ENCODE data around the gene TEDDM1.

DNA sequence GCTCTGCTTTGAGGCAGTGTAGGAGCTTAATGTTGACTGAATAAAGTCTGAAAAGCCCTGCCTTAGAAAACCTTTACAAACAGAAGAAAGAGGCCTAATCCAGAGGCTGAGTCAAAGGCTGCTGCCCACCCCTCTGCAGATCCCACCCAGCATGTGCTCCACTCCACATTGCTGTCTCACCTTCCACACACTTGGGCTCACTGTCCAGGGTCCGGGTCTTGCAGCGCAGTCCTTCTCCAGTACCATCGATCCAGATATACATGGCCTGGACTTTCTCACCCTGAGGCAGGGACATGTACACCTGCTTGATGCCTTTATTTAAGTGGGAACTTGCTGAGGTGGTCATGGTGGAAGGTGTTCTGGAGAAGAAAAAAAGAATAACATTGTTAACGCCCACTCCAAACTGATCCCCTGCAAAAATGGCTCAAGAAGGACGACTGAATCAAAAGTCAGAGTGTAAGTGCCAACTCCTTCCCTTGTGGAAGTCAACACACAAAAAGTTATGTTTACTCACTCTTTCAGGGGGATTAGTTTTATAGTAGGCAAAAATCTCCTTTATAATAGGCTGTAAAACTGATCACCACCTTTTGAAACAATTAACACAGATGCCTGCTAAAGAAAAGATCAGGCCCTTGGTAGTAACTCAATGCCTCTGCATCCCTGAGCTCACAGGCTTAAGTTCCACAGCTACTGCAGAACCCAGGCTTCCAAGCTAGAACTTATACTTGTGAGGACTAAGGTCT lies 11.9 kb downstream of the TEDDM1 start:
- TF ChIP-seq POLR2AphosphoS5 (IDR thresholded peaks at IDR 0.05; ENCODE audit: insufficient read depth in 1 of 2, low read depth in 1 of 2) (no peak), POLR2A (IDR thresholded peaks at IDR 0.05) (no peak)
- TF ChIP-seq, protein P1, sequence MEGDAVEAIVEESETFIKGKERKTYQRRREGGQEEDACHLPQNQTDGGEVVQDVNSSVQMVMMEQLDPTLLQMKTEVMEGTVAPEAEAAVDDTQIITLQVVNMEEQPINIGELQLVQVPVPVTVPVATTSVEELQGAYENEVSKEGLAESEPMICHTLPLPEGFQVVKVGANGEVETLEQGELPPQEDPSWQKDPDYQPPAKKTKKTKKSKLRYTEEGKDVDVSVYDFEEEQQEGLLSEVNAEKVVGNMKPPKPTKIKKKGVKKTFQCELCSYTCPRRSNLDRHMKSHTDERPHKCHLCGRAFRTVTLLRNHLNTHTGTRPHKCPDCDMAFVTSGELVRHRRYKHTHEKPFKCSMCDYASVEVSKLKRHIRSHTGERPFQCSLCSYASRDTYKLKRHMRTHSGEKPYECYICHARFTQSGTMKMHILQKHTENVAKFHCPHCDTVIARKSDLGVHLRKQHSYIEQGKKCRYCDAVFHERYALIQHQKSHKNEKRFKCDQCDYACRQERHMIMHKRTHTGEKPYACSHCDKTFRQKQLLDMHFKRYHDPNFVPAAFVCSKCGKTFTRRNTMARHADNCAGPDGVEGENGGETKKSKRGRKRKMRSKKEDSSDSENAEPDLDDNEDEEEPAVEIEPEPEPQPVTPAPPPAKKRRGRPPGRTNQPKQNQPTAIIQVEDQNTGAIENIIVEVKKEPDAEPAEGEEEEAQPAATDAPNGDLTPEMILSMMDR (IDR thresholded peaks at IDR 0.05) = no peak
